Caco-2 (cell line): ENCODE data around the gene SULT2B1. TPM values are rescaled to one million over a fixed set of nuclear protein-coding genes. Genes with fewer than 3 reads are reported as not detected.

Experiments
- Bru-seq: library from RNA; stranded (reverse); fragments of 400-500 nt; gene quantifications from one replicate; lab custom pipeline; 2021; lab: Mats Ljungman, UMichigan
- BruChase-seq, 2 experiments: library from RNA; stranded (reverse); fragments of 400-500 nt; gene quantifications; one replicate each; lab custom pipeline; 2021; lab: Mats Ljungman, UMichigan
- BruUV-seq: library from RNA; stranded (reverse); fragments of 400-500 nt; replicated peaks from 2 replicates; lab custom pipeline; 2021; lab: Mats Ljungman, UMichigan
- CTCF ChIA-PET: fragments of 300-600 bp; sonication (Branson Sonifier 250); formaldehyde crosslinking; loops from one replicate; lab custom pipeline; 2022; ENCODE audit warnings: antibody characterized with exemption; lab: Charles Lee
- POLR2A ChIA-PET: fragments of 300-600 bp; sonication (Branson Sonifier 250); formaldehyde crosslinking; loops from one replicate; lab custom pipeline; 2022; ENCODE audit warnings: antibody characterized with exemption; lab: Charles Lee
- DNase-seq, 2 experiments: peaks; one replicate each; pipeline versions ENCODE4 v3.0.0 to v3.0.0-alpha.2; 2020 to 2022
- H3K27me3 ChIP-seq: replicated peaks from 2 replicates; pipeline ENCODE4 v1.6.0; 2011; ENCODE audit warnings: low read length; ENCODE audit not compliant: control insufficient read depth, insufficient read depth
- H3K36me3 ChIP-seq: 2 replicates; pipeline ENCODE4 v1.5.1; 2011; ENCODE audit warnings: low read length; ENCODE audit not compliant: control insufficient read depth, insufficient read depth
- H3K4me1 ChIP-seq: fragments of 250-450 bp; sonication (Bioruptor Pico); 2 replicates; pipeline ENCODE4 v1.5.1; 2020; ENCODE audit warnings: mild to moderate bottlenecking
- H3K4me3 ChIP-seq: 2 replicates; pipeline ENCODE4 v1.5.1; 2011; ENCODE audit warnings: low read depth, mild to moderate bottlenecking, control low read depth, low read length
- H3K9me3 ChIP-seq: fragments of 250-450 bp; sonication (Bioruptor Pico); 2 replicates; pipeline ENCODE4 v1.5.1; 2020; ENCODE audit warnings: mild to moderate bottlenecking, moderate library complexity
- H3K27ac Mint-ChIP-seq: one replicate; pipeline ENCODE4 v1.8.0; 2022; ENCODE audit warnings: mixed read lengths; ENCODE audit not compliant: unreplicated experiment
- H3K27me3 Mint-ChIP-seq: one replicate; pipeline ENCODE4 v1.8.0; 2022; ENCODE audit warnings: mixed read lengths; ENCODE audit not compliant: insufficient read depth, unreplicated experiment
- H3K36me3 Mint-ChIP-seq: one replicate; pipeline ENCODE4 v1.8.0; 2022; ENCODE audit warnings: mild to moderate bottlenecking, mixed read lengths; ENCODE audit not compliant: insufficient read depth, unreplicated experiment
- H3K4me1 Mint-ChIP-seq: one replicate; pipeline ENCODE4 v1.8.0; 2022; ENCODE audit warnings: low read depth, mixed read lengths; ENCODE audit not compliant: unreplicated experiment
- H3K4me3 Mint-ChIP-seq: one replicate; pipeline ENCODE4 v1.8.0; 2022; ENCODE audit warnings: mild to moderate bottlenecking, moderate library complexity, mixed read lengths; ENCODE audit not compliant: unreplicated experiment
- H3K9me3 Mint-ChIP-seq: one replicate; pipeline ENCODE4 v1.8.0; 2022; ENCODE audit warnings: mixed read lengths; ENCODE audit not compliant: unreplicated experiment
- intact Hi-C: fragments of 100-400 bp; cut with micrococcal nuclease; formaldehyde crosslinking; loops from one replicate; pipeline ENCODE4 v1.10.0; 2022; ENCODE audit not compliant: unreplicated experiment
- long read RNA-seq: library from polyadenylated mRNA; stranded (forward); transcript quantifications from one replicate; pipeline ENCODE4 v2.0.0, GENCODE V29; 2022
- total RNA-seq: library from RNA; stranded (reverse); gene quantifications from 2 replicates; pipeline ENCODE4 v1.2.3, GENCODE V29; 2022
- TF ChIP-seq, protein P1 (sequence below), 2 experiments: fragments of 200-600 bp in 1 of 2; IDR thresholded peaks; 1 replicate in 1 of 2; 2 replicates in 1 of 2; pipeline versions ENCODE4 v1.5.1 to v1.8.0; 2011 to 2022; ENCODE audit warnings: antibody characterized with exemption in 1 of 2, control low read depth in 1 of 2, inconsistent platforms in 1 of 2, low read depth in 1 of 2, low read length in 1 of 2, mild to moderate bottlenecking in 1 of 2, moderate library complexity in 1 of 2; ENCODE audit not compliant: insufficient read depth in 1 of 2, severe bottlenecking in 1 of 2, unreplicated experiment in 1 of 2

SULT2B1 gene
- 1.00 and 1.4 TPM in 2 replicates for total RNA-seq
- Bru-seq, nascent RNA, result percentile 24 among the genes with signal in this experiment
- percentile 16 among the genes with signal in this experiment for BruChase-seq, experiment 1, labeled RNA remaining after a 2-hour chase
- BruChase-seq, experiment 2, labeled RNA remaining after a 6-hour chase, result percentile 20 among the genes with signal in this experiment
- long read RNA-seq, partial matches to known transcripts, result 0 of 2 reads
- long read RNA-seq, other reads (novel, unspliced or antisense), result 2 of 2 reads

DNA sequence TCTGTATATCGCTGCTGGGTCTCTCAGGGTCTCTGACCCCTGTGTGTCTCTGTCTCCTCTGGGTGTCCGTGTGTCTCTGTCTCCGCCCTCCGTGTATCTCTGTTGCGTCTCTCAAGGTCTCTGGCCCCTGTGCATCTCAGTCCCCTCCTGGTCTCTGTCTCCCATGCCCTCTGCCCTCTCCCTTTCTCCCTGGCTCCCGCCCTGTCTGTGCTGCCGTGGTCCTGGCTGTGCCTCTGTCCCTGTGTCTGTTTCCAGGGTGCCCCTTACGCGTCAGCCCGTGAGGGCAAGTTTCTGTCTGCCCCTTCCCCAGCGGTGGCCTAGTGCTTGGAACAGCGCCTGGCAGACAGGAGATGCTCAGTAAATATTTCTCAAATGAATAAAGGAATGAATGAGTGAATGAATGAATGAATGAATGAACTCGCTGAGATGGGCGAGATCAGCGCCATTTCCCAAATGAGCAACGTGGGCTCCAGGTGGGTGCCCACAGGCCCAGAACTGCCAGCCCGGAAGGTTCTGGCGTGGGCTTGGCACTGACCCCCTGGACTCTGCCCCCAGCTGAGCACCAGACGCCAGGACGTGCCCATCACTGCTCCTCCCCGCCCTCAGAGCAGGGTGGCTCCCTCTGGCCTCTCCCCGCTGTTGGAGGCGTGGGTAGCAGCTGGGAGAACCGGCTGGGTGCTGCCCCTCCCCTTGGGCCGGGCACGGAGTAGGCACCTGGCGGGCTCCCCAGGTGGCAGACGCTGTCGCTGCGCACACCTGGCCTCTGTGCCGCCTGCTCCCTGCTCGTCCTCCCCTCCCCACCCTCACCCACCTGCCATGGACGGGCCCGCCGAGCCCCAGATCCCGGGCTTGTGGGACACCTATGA is at the start of gene SULT2B1:
Gene SULT2B1 (plus strand): TSS at position 736 of the 866 bp plus-strand sequence. CDS start 81 bp downstream, at position 817.
- Histone ChIP-seq H3K4me3 (no peak within 1 kb of the TSS), H3K27me3 (no peaks in the 10 kb centered on the region), H3K4me1 (peaks cover 46% of the 10 kb centered on the region), H3K36me3 (no peaks in the 10 kb centered on the region), H3K9me3 (no peaks in the 10 kb centered on the region)
- H3K4me3 Mint-ChIP-seq, result no peak within 1 kb of the TSS
- no peaks in the 10 kb centered on the region for H3K9me3 Mint-ChIP-seq
- no peak for DNase-seq
- H3K36me3 Mint-ChIP-seq, result peaks cover 16% of the 10 kb centered on the region
- CTCF ChIA-PET, result no interaction called here
- TF ChIP-seq, protein P1, sequence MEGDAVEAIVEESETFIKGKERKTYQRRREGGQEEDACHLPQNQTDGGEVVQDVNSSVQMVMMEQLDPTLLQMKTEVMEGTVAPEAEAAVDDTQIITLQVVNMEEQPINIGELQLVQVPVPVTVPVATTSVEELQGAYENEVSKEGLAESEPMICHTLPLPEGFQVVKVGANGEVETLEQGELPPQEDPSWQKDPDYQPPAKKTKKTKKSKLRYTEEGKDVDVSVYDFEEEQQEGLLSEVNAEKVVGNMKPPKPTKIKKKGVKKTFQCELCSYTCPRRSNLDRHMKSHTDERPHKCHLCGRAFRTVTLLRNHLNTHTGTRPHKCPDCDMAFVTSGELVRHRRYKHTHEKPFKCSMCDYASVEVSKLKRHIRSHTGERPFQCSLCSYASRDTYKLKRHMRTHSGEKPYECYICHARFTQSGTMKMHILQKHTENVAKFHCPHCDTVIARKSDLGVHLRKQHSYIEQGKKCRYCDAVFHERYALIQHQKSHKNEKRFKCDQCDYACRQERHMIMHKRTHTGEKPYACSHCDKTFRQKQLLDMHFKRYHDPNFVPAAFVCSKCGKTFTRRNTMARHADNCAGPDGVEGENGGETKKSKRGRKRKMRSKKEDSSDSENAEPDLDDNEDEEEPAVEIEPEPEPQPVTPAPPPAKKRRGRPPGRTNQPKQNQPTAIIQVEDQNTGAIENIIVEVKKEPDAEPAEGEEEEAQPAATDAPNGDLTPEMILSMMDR (IDR thresholded peaks at IDR 0.05; ENCODE audit: insufficient read depth in 1 of 2, low read depth in 1 of 2, low read length in 1 of 2, severe bottlenecking in 1 of 2, unreplicated experiment in 1 of 2), result no peak
- BruUV-seq, result no TSS peak
- POLR2A ChIA-PET, result no interaction called here
- H3K27ac Mint-ChIP-seq, result peak within 1 kb of the TSS; percentile 98
- intact Hi-C loops, result no loop called here
- no peaks in the 10 kb centered on the region for H3K27me3 Mint-ChIP-seq
- H3K4me1 Mint-ChIP-seq, result peaks cover 35% of the 10 kb centered on the region

DNA sequence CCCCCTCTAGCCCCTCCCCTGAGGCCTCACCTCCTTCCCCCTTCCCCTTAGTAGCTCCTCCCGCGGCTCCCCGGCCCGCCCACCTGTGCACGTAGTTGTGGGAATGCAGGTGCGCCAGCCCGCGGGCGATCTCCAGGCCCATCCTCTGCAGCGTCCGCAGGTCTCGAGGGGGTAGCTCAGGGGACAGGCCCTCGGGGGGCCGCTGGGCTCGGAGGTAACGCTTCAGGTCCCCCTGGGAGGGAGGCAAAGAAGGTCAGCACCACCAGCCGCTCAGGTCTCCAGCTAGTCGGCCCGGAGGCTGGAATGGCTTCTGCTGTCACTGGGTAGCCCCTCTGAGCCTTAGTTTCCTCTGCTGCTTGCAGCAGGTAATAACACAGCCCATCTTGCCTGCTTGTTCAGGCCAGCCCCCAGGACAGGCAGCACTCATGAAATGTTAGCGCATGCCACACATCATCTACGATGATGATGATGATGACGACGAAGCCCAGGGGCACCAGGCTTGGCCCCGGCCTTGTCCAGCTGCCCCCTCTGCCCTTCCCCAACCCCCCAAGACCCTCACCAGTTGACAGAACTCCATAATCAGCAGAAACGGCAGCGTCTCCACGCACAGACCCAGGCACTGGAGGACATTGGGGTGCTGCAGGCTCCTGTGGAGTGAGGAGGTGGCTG is 49.5 kb upstream of the SULT2B1 start:
- intact Hi-C loops, result loop anchor here (1.0 to 5.0 kb wide), 7 partner anchors 8 to 170 kb away; partner anchors contain the start of genes DBP and GRWD1
- no peaks in the 10 kb centered on the region for H3K9me3 Mint-ChIP-seq
- H3K4me1 Mint-ChIP-seq, result peaks cover 22% of the 10 kb centered on the region
- DNase-seq, result no peak
- H3K36me3 ChIP-seq, result no peaks in the 10 kb centered on the region
- H3K4me3 Mint-ChIP-seq, result peak overlapping the region; percentile 80
- H3K9me3 ChIP-seq, result no peaks in the 10 kb centered on the region
- H3K36me3 Mint-ChIP-seq, result peaks cover 18% of the 10 kb centered on the region
- H3K4me1 ChIP-seq, result peaks cover 15% of the 10 kb centered on the region
- peak overlapping the region; percentile 34 for H3K4me3 ChIP-seq
- H3K27ac Mint-ChIP-seq, result peak overlapping the region; percentile 94
- ChIA-PET POLR2A (interaction anchor here (0.6 to 1.5 kb wide), 20 partner anchors 9 to 1206 kb away, joined by 3 to 22 read pairs (median 6); partner anchors contain the start of genes RPL18, SPHK2 and SYNGR4), CTCF (interaction anchor here (0.6 to 1.8 kb wide), 22 partner anchors 9 to 809 kb away, joined by 3 to 46 read pairs (median 5); partner anchors contain the start of genes KDELR1, SYNGR4 and TMEM143)
- TF ChIP-seq, protein P1 (IDR thresholded peaks at IDR 0.05; ENCODE audit: insufficient read depth in 1 of 2, low read depth in 1 of 2, low read length in 1 of 2, severe bottlenecking in 1 of 2, unreplicated experiment in 1 of 2), result no peak
- no peaks in the 10 kb centered on the region for H3K27me3 Mint-ChIP-seq
- H3K27me3 ChIP-seq, result no peaks in the 10 kb centered on the region
- TSS peak; percentile 94 for BruUV-seq
